HepG2 (cell line): ENCODE results near the gene TCF3. TPM values are rescaled to one million over a fixed set of nuclear protein-coding genes. Genes with fewer than 3 reads are reported as not detected.

ENCODE experiments used
- ATF7-NPFF ChIP-seq: sonication (generic); formaldehyde crosslinking; IDR thresholded peaks from 2 replicates; pipeline ENCODE4 v1.8.1; 2023; ENCODE audit warnings: mild to moderate bottlenecking, low read depth, missing genetic modification reagents, moderate library complexity
- E2F1 ChIP-seq: sonication (generic); formaldehyde crosslinking; IDR thresholded peaks from 2 replicates; pipeline ENCODE4 v1.5.0; 2020; ENCODE audit warnings: missing genetic modification reagents
- ESRRA ChIP-seq: sonication (generic); formaldehyde crosslinking; IDR thresholded peaks from 2 replicates; pipeline ENCODE4 v1.5.1; 2020; ENCODE audit warnings: mild to moderate bottlenecking, low read depth, missing genetic modification reagents
- ETV5 ChIP-seq: IDR thresholded peaks from 2 replicates; pipeline ENCODE4 v1.6.1; 2018; ENCODE audit warnings: missing biosample characterization, missing genetic modification reagents, inconsistent platforms, borderline replicate concordance
- HNF4A ChIP-seq: sonication (generic); formaldehyde crosslinking; IDR thresholded peaks from 2 replicates; pipeline ENCODE4 v1.4.0; 2020; ENCODE audit warnings: missing genetic modification reagents
- ISL2 ChIP-seq: sonication (generic); formaldehyde crosslinking; IDR thresholded peaks from 2 replicates; pipeline ENCODE4 v1.5.0; 2020; ENCODE audit warnings: missing genetic modification reagents
- MED8 ChIP-seq: sonication (generic); formaldehyde crosslinking; IDR thresholded peaks from 2 replicates; pipeline ENCODE4 v1.8.1; 2023; ENCODE audit warnings: mild to moderate bottlenecking, missing genetic modification reagents; ENCODE audit not compliant: insufficient replicate concordance
- MLLT10 ChIP-seq: sonication (generic); formaldehyde crosslinking; IDR thresholded peaks from 2 replicates; pipeline ENCODE4 v1.4.0; 2020; ENCODE audit warnings: missing genetic modification reagents
- NFIB ChIP-seq: sonication (generic); formaldehyde crosslinking; IDR thresholded peaks from 2 replicates; pipeline ENCODE4 v1.9.0; 2021; ENCODE audit warnings: missing genetic modification reagents, mild to moderate bottlenecking, borderline replicate concordance
- PHF8 ChIP-seq: sonication (generic); formaldehyde crosslinking; IDR thresholded peaks from 2 replicates; pipeline ENCODE4 v1.5.0; 2020; ENCODE audit warnings: missing genetic modification reagents
- POGK ChIP-seq: sonication (generic); formaldehyde crosslinking; conservative IDR thresholded peaks from 2 replicates; pipeline ENCODE4 v1.8.0; 2022; ENCODE audit warnings: mild to moderate bottlenecking, moderate library complexity, missing genetic modification reagents
- POLR2AphosphoS5 ChIP-seq: IDR thresholded peaks from 2 replicates; pipeline ENCODE4 v1.6.1; 2012; ENCODE audit warnings: low read depth, low read length
- POLR2G ChIP-seq: fragments of 200-400 bp; formaldehyde crosslinking; IDR thresholded peaks from 2 replicates; pipeline ENCODE4 v1.6.1; 2018; ENCODE audit warnings: mild to moderate bottlenecking, low read depth, low read length, moderate library complexity
- SMYD3 ChIP-seq: sonication (generic); formaldehyde crosslinking; IDR thresholded peaks from 2 replicates; pipeline ENCODE4 v1.8.1; 2023; ENCODE audit warnings: mild to moderate bottlenecking, missing genetic modification reagents
- SRSF1 ChIP-seq: fragments of 200-400 bp; formaldehyde crosslinking; optimal IDR thresholded peaks from 2 replicates; pipeline ENCODE3; 2017; ENCODE audit warnings: mild to moderate bottlenecking, low read depth, low read length, moderate library complexity
- WIZ ChIP-seq: sonication (generic); formaldehyde crosslinking; IDR thresholded peaks from 2 replicates; pipeline ENCODE4 v1.5.1; 2020; ENCODE audit warnings: mild to moderate bottlenecking, missing genetic modification reagents
- ZBTB4 ChIP-seq: sonication (generic); formaldehyde crosslinking; IDR thresholded peaks from 2 replicates; pipeline ENCODE4 v1.4.0; 2020; ENCODE audit warnings: missing genetic modification reagents, mild to moderate bottlenecking, borderline replicate concordance
- ZKSCAN5 ChIP-seq: sonication (generic); formaldehyde crosslinking; IDR thresholded peaks from 2 replicates; pipeline ENCODE4 v1.5.1; 2020; ENCODE audit warnings: mild to moderate bottlenecking, missing genetic modification reagents
- ZNF12 ChIP-seq: sonication (generic); formaldehyde crosslinking; IDR thresholded peaks from 2 replicates; pipeline ENCODE4 v1.5.0; 2020; ENCODE audit warnings: missing genetic modification reagents
- ZNF136 ChIP-seq: sonication (generic); formaldehyde crosslinking; IDR thresholded peaks from 2 replicates; pipeline ENCODE4 v1.8.1; 2022; ENCODE audit warnings: low read depth, mild to moderate bottlenecking, moderate library complexity, missing genetic modification reagents
- ZNF343 ChIP-seq: sonication (generic); formaldehyde crosslinking; IDR thresholded peaks from 2 replicates; pipeline ENCODE4 v1.4.0; 2020; ENCODE audit warnings: mild to moderate bottlenecking, missing genetic modification reagents
- ZNF446 ChIP-seq: sonication (generic); formaldehyde crosslinking; IDR thresholded peaks from 2 replicates; pipeline ENCODE4 v1.5.0; 2020; ENCODE audit warnings: mild to moderate bottlenecking, missing genetic modification reagents
- ZNF746 ChIP-seq: sonication (generic); formaldehyde crosslinking; IDR thresholded peaks from 2 replicates; pipeline ENCODE4 v1.8.0; 2022; ENCODE audit warnings: mild to moderate bottlenecking, missing genetic modification reagents
- ZNF772 ChIP-seq: sonication (generic); formaldehyde crosslinking; IDR thresholded peaks from 2 replicates; pipeline ENCODE4 v1.5.0; 2020; ENCODE audit warnings: mild to moderate bottlenecking, missing genetic modification reagents
- ZNF878 ChIP-seq: sonication (generic); formaldehyde crosslinking; IDR thresholded peaks from 2 replicates; pipeline ENCODE4 v1.8.1; 2023; ENCODE audit warnings: mild to moderate bottlenecking, missing genetic modification reagents, moderate library complexity
- polyA plus RNA-seq, 8 experiments: library from polyadenylated mRNA; depleted of rRNA in 3 of 8; stranded (reverse) in 7 of 8; unstranded in 1 of 8; fragments of >200 nt; fragmentation: Illumina TruSeq in 4 of 8; extraction: Trizol in 4 of 8; gene quantifications; 2 replicates each; pipeline versions ENCODE4 v1.2.1 to v1.2.3, GENCODE V29; 2011 to 2016; ENCODE audit warnings: low read depth in 4 of 8, missing spikeins in 1 of 8, mixed read lengths in 1 of 8; ENCODE audit not compliant: insufficient read depth in 1 of 8
- total RNA-seq, 5 experiments: library from RNA; depleted of rRNA; stranded (reverse); fragments of >200 nt; fragmentation: Illumina TruSeq; extraction: Trizol; gene quantifications; 2 replicates each; pipeline ENCODE4 v1.2.3, GENCODE V29; 2016; ENCODE audit warnings: low read depth in 1 of 5

The TCF3 gene
- total and polyA plus RNA-seq, 2 of the 13 experiments (the other 11 are each of a cell fraction or from before 2014, with no cell fraction given), result 51.4 to 53.2 TPM

GRCh38 chr19:1592755-1593500 lies 59.5 kb downstream of the TCF3 start, which contains the start of gene MBD3 (continued):
- TF ChIP-seq ZBTB4 (CRISPR knock-in tag) (no peak), SMYD3 (CRISPR knock-in tag) (0 out of 2 replicates have a peak, but pooled peaks have one; percentile 30), ZNF446 (no peak), PHF8 (CRISPR knock-in tag) (peak; percentile 46), ZKSCAN5 (no peak), POGK (0 out of 2 replicates have a peak, but pooled peaks have one; percentile 31), MLLT10 (CRISPR knock-in tag) (no peak), ZNF136 (CRISPR knock-in tag) (0 out of 2 replicates have a peak, but pooled peaks have one; percentile 75), ESRRA (CRISPR knock-in tag) (peak; percentile 54; the same call in 1 of the 2 replicates), ZNF746 (no peak), ATF7-NPFF (CRISPR knock-in tag) (no peak), ZNF343 (CRISPR knock-in tag) (peak; percentile 76), POLR2G (peak; percentile 79), E2F1 (CRISPR knock-in tag) (no peak; the same call in 1 of the 2 replicates), ZNF772 (CRISPR knock-in tag) (peak; percentile 63; the same call in 1 of the 2 replicates), POLR2AphosphoS5 (peak; percentile 86), WIZ (no peak), NFIB (CRISPR knock-in tag) (no peak), HNF4A (CRISPR knock-in tag) (no peak), MED8 (CRISPR knock-in tag) (no peak), ZNF878 (no peak), ZNF12 (CRISPR knock-in tag) (no peak), ISL2 (0 out of 2 replicates have a peak, but pooled peaks have one; percentile 16), SRSF1 (peak; percentile 8), ETV5 (CRISPR knock-in tag) (no peak)
